Cardiac fibroblast (primary cell): ENCODE results near the gene CXCL3.

Experiments
- DNase-seq, 2 donors: peaks; one replicate each; pipeline versions ENCODE4 v3.0.0 to v3.0.0-alpha.2; 2010; ENCODE audit warnings: low read depth in 2 of 2
- H3K4me3 ChIP-seq, 2 donors: replicated peaks in 1 of 2; 1 replicate in 1 of 2; 2 replicates in 1 of 2; pipeline ENCODE4 v1.5.1; 2011; ENCODE audit warnings: low read depth in 2 of 2, low read length in 2 of 2, mild to moderate bottlenecking in 2 of 2, moderate library complexity in 1 of 2
- CTCF ChIP-seq: IDR thresholded peaks from one replicate; pipeline ENCODE4 v1.5.1; 2011; ENCODE audit warnings: low read depth, mild to moderate bottlenecking, low read length, inconsistent platforms

The CXCL3 gene

GRCh38 chr4:74042681-74043080 lies 4.2 kb upstream of the CXCL3 start:
- no peak for TF ChIP-seq CTCF
- no peak for DNase-seq
- no peak overlapping the region for H3K4me3 ChIP-seq

- no peak for DNase-seq
- no peak overlapping the region for H3K4me3 ChIP-seq
- no peak for TF ChIP-seq CTCF
Measured at GRCh38 chr4:74041418-74041817, 2.9 kb upstream of the CXCL3 start.

GRCh38 chr4:74039315-74039763 lies 850 bp upstream of the CXCL3 start:
- peak; percentile 24 to 52 for DNase-seq
- peak overlapping the region; percentile 70 to 80 for H3K4me3 ChIP-seq
- TF ChIP-seq CTCF, result no peak

GRCh38 chr4:74038086-74038424 lies 434 bp downstream of the CXCL3 start:
- DNase-seq, result peak in 1 of 2 donors; percentile 28
- peak overlapping the region; percentile 70 to 80 for H3K4me3 ChIP-seq
- TF ChIP-seq CTCF, result no peak

GRCh38 chr4:74037076-74037955 lies 1.2 kb downstream of the CXCL3 start:
- peak overlapping the region; percentile 70 to 80 for H3K4me3 ChIP-seq
- DNase-seq, result peak in 1 of 2 donors; percentile 37
- no peak for TF ChIP-seq CTCF

GRCh38 chr4:74033739-74034138 lies 4.8 kb downstream of the CXCL3 start:
- peak; percentile 43 to 88 for DNase-seq
- TF ChIP-seq CTCF, result no peak
- H3K4me3 ChIP-seq, result no peak overlapping the region

- DNase-seq, result peak; percentile 52 to 59
- no peak overlapping the region for H3K4me3 ChIP-seq
- no peak for TF ChIP-seq CTCF
Measured at GRCh38 chr4:74032064-74032463, 6.4 kb downstream of the CXCL3 start.
